ENCODE results near the gene NFKBIA.

Gene NFKBIA

DNA sequence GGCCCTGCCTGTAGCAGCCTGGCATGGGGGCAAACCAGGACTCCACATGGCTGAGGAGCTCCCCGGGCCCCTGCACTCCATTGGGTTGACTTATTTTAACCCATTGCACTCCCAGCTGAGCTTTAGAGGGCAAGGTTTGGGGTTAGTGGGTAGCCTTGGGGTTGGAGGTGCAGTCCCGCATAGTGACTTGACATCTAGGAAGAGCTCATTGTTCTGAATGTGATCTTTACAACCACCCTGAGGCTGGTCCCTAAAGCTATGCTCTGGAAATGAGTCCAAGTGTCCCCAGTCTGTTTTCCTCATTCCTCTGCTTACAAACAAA, 36.4 kb downstream of the NFKBIA start:
- Histone ChIP-seq H3F3A (ENCODE audit: insufficient read depth, low read length) (no peaks in the 10 kb centered on the region), H3K4me1 (ENCODE audit: insufficient read depth, low read length, severe bottlenecking) (peaks cover 12% of the 10 kb centered on the region), H3K4me3 (ENCODE audit: low read depth, low read length, poor library complexity, severe bottlenecking) (no peak overlapping the region), H4K20me1 (ENCODE audit: insufficient read depth, low read length) (no peaks in the 10 kb centered on the region), H3K4me2 (ENCODE audit: low read length) (no peak overlapping the region; the same call in 1 of the 2 replicates), H3K27ac (ENCODE audit: low read depth, low read length, poor library complexity, severe bottlenecking) (no peak overlapping the region), H3K27me3 (ENCODE audit: insufficient read depth, low read length) (peaks cover 8% of the 10 kb centered on the region; the same call in 1 of the 2 replicates), H3K9me2 (ENCODE audit: low read depth, low read length) (no peaks in the 10 kb centered on the region), H3K9me3 (ENCODE audit: low read length) (0 out of 2 replicates have a peak, but pooled peaks cover 4% of the 10 kb centered on the region), H2AFZ (ENCODE audit: low read length) (no peak overlapping the region), H3K79me2 (ENCODE audit: insufficient read depth, low read length) (no peaks in the 10 kb centered on the region), H3K36me3 (ENCODE audit: insufficient read depth, low read length) (no peaks in the 10 kb centered on the region), H3K9ac (ENCODE audit: low read length) (no peak overlapping the region)
- TF ChIP-seq, protein P1, sequence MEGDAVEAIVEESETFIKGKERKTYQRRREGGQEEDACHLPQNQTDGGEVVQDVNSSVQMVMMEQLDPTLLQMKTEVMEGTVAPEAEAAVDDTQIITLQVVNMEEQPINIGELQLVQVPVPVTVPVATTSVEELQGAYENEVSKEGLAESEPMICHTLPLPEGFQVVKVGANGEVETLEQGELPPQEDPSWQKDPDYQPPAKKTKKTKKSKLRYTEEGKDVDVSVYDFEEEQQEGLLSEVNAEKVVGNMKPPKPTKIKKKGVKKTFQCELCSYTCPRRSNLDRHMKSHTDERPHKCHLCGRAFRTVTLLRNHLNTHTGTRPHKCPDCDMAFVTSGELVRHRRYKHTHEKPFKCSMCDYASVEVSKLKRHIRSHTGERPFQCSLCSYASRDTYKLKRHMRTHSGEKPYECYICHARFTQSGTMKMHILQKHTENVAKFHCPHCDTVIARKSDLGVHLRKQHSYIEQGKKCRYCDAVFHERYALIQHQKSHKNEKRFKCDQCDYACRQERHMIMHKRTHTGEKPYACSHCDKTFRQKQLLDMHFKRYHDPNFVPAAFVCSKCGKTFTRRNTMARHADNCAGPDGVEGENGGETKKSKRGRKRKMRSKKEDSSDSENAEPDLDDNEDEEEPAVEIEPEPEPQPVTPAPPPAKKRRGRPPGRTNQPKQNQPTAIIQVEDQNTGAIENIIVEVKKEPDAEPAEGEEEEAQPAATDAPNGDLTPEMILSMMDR (IDR thresholded peaks at IDR 0.05; ENCODE audit: low read length): no peak
- no peak for TF ChIP-seq EZH2 (IDR thresholded peaks at IDR 0.05; ENCODE audit: borderline replicate concordance, low read length)

DNA sequence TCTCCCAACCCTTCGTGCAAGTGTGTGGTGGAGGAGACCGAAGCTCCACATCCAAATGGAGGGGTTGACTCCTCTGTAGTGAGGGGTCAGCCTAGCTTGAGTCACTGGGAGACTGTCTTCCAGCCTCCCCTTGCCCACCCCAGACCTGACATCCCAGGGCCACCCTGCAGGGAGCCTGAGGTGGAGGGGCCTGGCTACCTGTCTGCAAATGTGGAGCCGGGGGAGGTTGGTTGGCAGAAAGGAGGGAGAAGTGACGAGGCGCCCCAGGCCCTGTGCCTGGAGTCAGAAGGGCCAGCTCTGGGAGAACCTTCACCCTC, 37.5 kb downstream of the NFKBIA start:
- Histone ChIP-seq H3K36me3 (ENCODE audit: insufficient read depth, low read length) (no peaks in the 10 kb centered on the region), H3K27ac (ENCODE audit: low read depth, low read length, poor library complexity, severe bottlenecking) (no peak overlapping the region), H3F3A (ENCODE audit: insufficient read depth, low read length) (no peaks in the 10 kb centered on the region), H3K27me3 (ENCODE audit: insufficient read depth, low read length) (peaks cover 8% of the 10 kb centered on the region; the same call in 1 of the 2 replicates), H3K4me2 (ENCODE audit: low read length) (no peak overlapping the region), H3K4me3 (ENCODE audit: low read depth, low read length, poor library complexity, severe bottlenecking) (no peak overlapping the region), H2AFZ (ENCODE audit: low read length) (no peak overlapping the region), H3K9me2 (ENCODE audit: low read depth, low read length) (no peaks in the 10 kb centered on the region), H3K9ac (ENCODE audit: low read length) (no peak overlapping the region), H3K4me1 (ENCODE audit: insufficient read depth, low read length, severe bottlenecking) (peaks cover 12% of the 10 kb centered on the region), H3K9me3 (ENCODE audit: low read length) (0 out of 2 replicates have a peak, but pooled peaks cover 4% of the 10 kb centered on the region), H4K20me1 (ENCODE audit: insufficient read depth, low read length) (no peaks in the 10 kb centered on the region), H3K79me2 (ENCODE audit: insufficient read depth, low read length) (no peaks in the 10 kb centered on the region)
- no peak for TF ChIP-seq EZH2 (IDR thresholded peaks at IDR 0.05; ENCODE audit: borderline replicate concordance, low read length)
- TF ChIP-seq, protein P1 (IDR thresholded peaks at IDR 0.05; ENCODE audit: low read length): no peak

GRCh38 chr14:35366521-35366976, 38.0 kb downstream of the NFKBIA start:
- peaks cover 12% of the 10 kb centered on the region for H3K4me1 ChIP-seq (ENCODE audit: insufficient read depth, low read length, severe bottlenecking)
- no peak overlapping the region for H2AFZ ChIP-seq (ENCODE audit: low read length)
- no peaks in the 10 kb centered on the region for H3K9me2 ChIP-seq (ENCODE audit: low read depth, low read length)
- no peak overlapping the region for H3K4me3 ChIP-seq (ENCODE audit: low read depth, low read length, poor library complexity, severe bottlenecking)
- no peaks in the 10 kb centered on the region for H4K20me1 ChIP-seq (ENCODE audit: insufficient read depth, low read length)
- H3F3A ChIP-seq (ENCODE audit: insufficient read depth, low read length): no peaks in the 10 kb centered on the region
- H3K79me2 ChIP-seq (ENCODE audit: insufficient read depth, low read length): no peaks in the 10 kb centered on the region
- H3K4me2 ChIP-seq (ENCODE audit: low read length): no peak overlapping the region
- peaks cover 8% of the 10 kb centered on the region; the same call in 1 of the 2 replicates for H3K27me3 ChIP-seq (ENCODE audit: insufficient read depth, low read length)
- H3K36me3 ChIP-seq (ENCODE audit: insufficient read depth, low read length): no peaks in the 10 kb centered on the region
- H3K27ac ChIP-seq (ENCODE audit: low read depth, low read length, poor library complexity, severe bottlenecking): no peak overlapping the region
- TF ChIP-seq, protein P1 (IDR thresholded peaks at IDR 0.05; ENCODE audit: low read length): no peak
- TF ChIP-seq EZH2 (IDR thresholded peaks at IDR 0.05; ENCODE audit: borderline replicate concordance, low read length): no peak
- H3K9ac ChIP-seq (ENCODE audit: low read length): no peak overlapping the region
- 0 out of 2 replicates have a peak, but pooled peaks cover 4% of the 10 kb centered on the region for H3K9me3 ChIP-seq (ENCODE audit: low read length)

Measured in OCI-LY1 (cell line).